Measurements from ENCODE around the gene EXTL2.

GRCh38 chr1:100931716-100932115, 37.1 kb upstream of the EXTL2 start:
- TF ChIP-seq POLR2A (IDR thresholded peaks at IDR 0.05; ENCODE audit: low read depth, low read length) (no peak), POLR2AphosphoS5 (IDR thresholded peaks at IDR 0.05; ENCODE audit: low read depth, low read length) (no peak), SPI1 (IDR thresholded peaks at IDR 0.05; ENCODE audit: low read depth, low read length) (no peak), TAF1 (IDR thresholded peaks at IDR 0.05; ENCODE audit: low read depth, low read length) (no peak), PAX5 (IDR thresholded peaks at IDR 0.05; ENCODE audit: insufficient read depth, low read length, severe bottlenecking) (no peak), POU2F2 (IDR thresholded peaks at IDR 0.05; ENCODE audit: low read depth, low read length) (no peak)
